Breast epithelium (tissue), 3 donors: ENCODE measurements around the gene KREMEN2.

Experiments used
- CTCF ChIP-seq, 3 donors: fragments of 450-650 bp; IDR thresholded peaks; one replicate each; pipeline ENCODE4 v1.5.1; 2016 to 2017; ENCODE audit warnings: antibody characterized with exemption in 3 of 3, mild to moderate bottlenecking in 3 of 3, moderate library complexity in 3 of 3
- POLR2A ChIP-seq: fragments of 450-650 bp; IDR thresholded peaks from one replicate; pipeline ENCODE4 v1.6.1; 2016; ENCODE audit warnings: antibody characterized with exemption, mild to moderate bottlenecking, moderate library complexity
- POLR2AphosphoS5 ChIP-seq, 3 donors: sonication (generic); formaldehyde crosslinking; IDR thresholded peaks; one replicate each; pipeline ENCODE4 v1.6.1; 2017; ENCODE audit warnings: antibody characterized with exemption in 3 of 3

- TF ChIP-seq CTCF (IDR thresholded peaks at IDR 0.05) = no peak
- no peak for TF ChIP-seq POLR2A
- TF ChIP-seq POLR2AphosphoS5 (IDR thresholded peaks at IDR 0.05) = no peak
These were observed 9.7 kb downstream of the KREMEN2 start for GRCh38 chr16:2973605-2974318.
